ENCODE measurements around the gene COMMD1. TPM values are rescaled to one million over a fixed set of nuclear protein-coding genes. Genes with fewer than 3 reads are reported as not detected.

The COMMD1 gene
- polyA plus RNA-seq, 1 of the 3 experiments (the other 2 are of a cell fraction), result 32.5 TPM

- Histone ChIP-seq H3K9ac (no peak overlapping the region), H3K79me2 (ENCODE audit: insufficient read depth) (no peaks in the 10 kb centered on the region), H3K36me3 (replicated peaks in 1 of 2; ENCODE audit: control insufficient read depth in 1 of 2, insufficient read depth in 2 of 2, low read length in 1 of 2) (no peaks in the 10 kb centered on the region), H3K27ac (ENCODE audit: low read depth in 2 of 2, low read length in 1 of 2) (no peak overlapping the region), H3K4me3 (ENCODE audit: low read depth in 2 of 2, low read length in 1 of 2) (no peak overlapping the region), H3K4me1 (ENCODE audit: control insufficient read depth in 1 of 2, insufficient read depth in 2 of 2, low read depth in 1 of 2, low read length in 1 of 2) (no peaks in the 10 kb centered on the region), H2AFZ (ENCODE audit: low read depth) (no peak overlapping the region), H3K9me2 (no peaks in the 10 kb centered on the region), H3K27me3 (ENCODE audit: insufficient read depth) (no peaks in the 10 kb centered on the region), H3K4me2 (no peak overlapping the region), H3K9me3 (no peaks in the 10 kb centered on the region), H3F3A (replicated peaks; ENCODE audit: insufficient read depth) (no peaks in the 10 kb centered on the region), H4K20me1 (ENCODE audit: insufficient read depth) (no peaks in the 10 kb centered on the region)
- ChIA-PET CTCF (no interaction called here), POLR2A (no interaction called here)
- TF ChIP-seq TEAD4 (IDR thresholded peaks at IDR 0.05; ENCODE audit: borderline replicate concordance, insufficient read depth), result no peak
- no peak for TF ChIP-seq NFIC (IDR thresholded peaks at IDR 0.05; ENCODE audit: borderline replicate concordance)
- TF ChIP-seq YY1 (IDR thresholded peaks at IDR 0.05; ENCODE audit: low read depth), result no peak
- no peak for TF ChIP-seq NRF1 (IDR thresholded peaks at IDR 0.05; ENCODE audit: low read depth, low read length)
- no peak for TF ChIP-seq MEF2A (IDR thresholded peaks at IDR 0.05; ENCODE audit: borderline replicate concordance, low read depth)
- TF ChIP-seq RXRA (IDR thresholded peaks at IDR 0.05; ENCODE audit: borderline replicate concordance, low read depth), result no peak
- no peak for TF ChIP-seq RFX5 (IDR thresholded peaks at IDR 0.05; ENCODE audit: low read length)
- TF ChIP-seq GATA2 (CRISPR knock-in tag; IDR thresholded peaks at IDR 0.05), result no peak
- TF ChIP-seq RCOR1 (IDR thresholded peaks at IDR 0.05; ENCODE audit: low read length), result no peak
- TF ChIP-seq POLR2AphosphoS5 (IDR thresholded peaks at IDR 0.05; ENCODE audit: low read depth, low read length), result no peak
- no peak for TF ChIP-seq FOXM1 (IDR thresholded peaks at IDR 0.05; ENCODE audit: low read depth)
- TF ChIP-seq JUND (IDR thresholded peaks at IDR 0.05), result no peak
- no peak for TF ChIP-seq EZH2phosphoT487 (IDR thresholded peaks at IDR 0.05; ENCODE audit: borderline replicate concordance, low read depth)
- TF ChIP-seq FOSL2 (IDR thresholded peaks at IDR 0.05; ENCODE audit: borderline replicate concordance, low read depth), result no peak
- TF ChIP-seq, protein P1, sequence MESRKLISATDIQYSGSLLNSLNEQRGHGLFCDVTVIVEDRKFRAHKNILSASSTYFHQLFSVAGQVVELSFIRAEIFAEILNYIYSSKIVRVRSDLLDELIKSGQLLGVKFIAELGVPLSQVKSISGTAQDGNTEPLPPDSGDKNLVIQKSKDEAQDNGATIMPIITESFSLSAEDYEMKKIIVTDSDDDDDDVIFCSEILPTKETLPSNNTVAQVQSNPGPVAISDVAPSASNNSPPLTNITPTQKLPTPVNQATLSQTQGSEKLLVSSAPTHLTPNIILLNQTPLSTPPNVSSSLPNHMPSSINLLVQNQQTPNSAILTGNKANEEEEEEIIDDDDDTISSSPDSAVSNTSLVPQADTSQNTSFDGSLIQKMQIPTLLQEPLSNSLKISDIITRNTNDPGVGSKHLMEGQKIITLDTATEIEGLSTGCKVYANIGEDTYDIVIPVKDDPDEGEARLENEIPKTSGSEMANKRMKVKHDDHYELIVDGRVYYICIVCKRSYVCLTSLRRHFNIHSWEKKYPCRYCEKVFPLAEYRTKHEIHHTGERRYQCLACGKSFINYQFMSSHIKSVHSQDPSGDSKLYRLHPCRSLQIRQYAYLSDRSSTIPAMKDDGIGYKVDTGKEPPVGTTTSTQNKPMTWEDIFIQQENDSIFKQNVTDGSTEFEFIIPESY (IDR thresholded peaks at IDR 0.05; ENCODE audit: borderline replicate concordance, low read depth), result no peak
- no peak for TF ChIP-seq SMC3 (IDR thresholded peaks at IDR 0.05; ENCODE audit: low read depth, low read length)
- no peak for DNase-seq
- WGBS (ENCODE audit: low lambda C conversion rate), result 96% methylated on average over 7 of the region's 7 CpGs
These were observed 166.5 kb downstream of the COMMD1 start for GRCh38 chr2:62071760-62072680.

DNA sequence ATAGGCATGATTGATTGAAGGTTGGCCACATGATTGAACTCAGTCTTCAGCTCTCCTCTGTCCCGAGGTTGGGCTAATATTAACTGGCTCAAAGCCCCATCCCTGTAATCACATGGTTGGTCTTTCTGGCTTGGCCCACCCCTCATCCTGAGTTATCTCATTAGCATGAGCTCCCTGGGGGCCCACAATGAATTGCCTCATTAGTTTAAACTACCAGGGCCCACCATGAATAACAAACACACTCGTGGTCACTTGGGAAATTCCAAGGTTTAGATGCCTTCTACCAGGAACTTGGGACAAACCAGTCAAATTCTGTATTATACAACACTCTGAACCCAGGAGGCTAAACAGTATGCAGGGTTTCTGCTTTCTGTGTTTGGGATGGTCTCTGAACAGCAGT, 168.8 kb downstream of the COMMD1 start:
- no peak for TF ChIP-seq EZH2phosphoT487 (IDR thresholded peaks at IDR 0.05; ENCODE audit: borderline replicate concordance, low read depth)
- no peaks in the 10 kb centered on the region for H3K79me2 ChIP-seq (ENCODE audit: insufficient read depth)
- H3K4me2 ChIP-seq, result no peak overlapping the region
- ChIA-PET POLR2A (no interaction called here), CTCF (no interaction called here)
- no peaks in the 10 kb centered on the region for H3K9me2 ChIP-seq
- no peaks in the 10 kb centered on the region for H3K36me3 ChIP-seq (replicated peaks in 1 of 2; ENCODE audit: control insufficient read depth in 1 of 2, insufficient read depth in 2 of 2, low read length in 1 of 2)
- no peak overlapping the region for H3K4me3 ChIP-seq (ENCODE audit: low read depth in 2 of 2, low read length in 1 of 2)
- H3K9me3 ChIP-seq, result no peaks in the 10 kb centered on the region
- DNase-seq, result no peak
- H3K27ac ChIP-seq (ENCODE audit: low read depth in 2 of 2, low read length in 1 of 2), result no peak overlapping the region
- WGBS (ENCODE audit: low lambda C conversion rate), result 82% methylated on average over 2 of the region's 2 CpGs
- no peaks in the 10 kb centered on the region for H4K20me1 ChIP-seq (ENCODE audit: insufficient read depth)
- no peak overlapping the region for H2AFZ ChIP-seq (ENCODE audit: low read depth)
- no peak overlapping the region for H3K9ac ChIP-seq
- no peaks in the 10 kb centered on the region for H3K27me3 ChIP-seq (ENCODE audit: insufficient read depth)
- H3K4me1 ChIP-seq (ENCODE audit: control insufficient read depth in 1 of 2, insufficient read depth in 2 of 2, low read depth in 1 of 2, low read length in 1 of 2), result no peaks in the 10 kb centered on the region
- no peaks in the 10 kb centered on the region for H3F3A ChIP-seq (replicated peaks; ENCODE audit: insufficient read depth)
